ENCODE data around the gene SMAD9. TPM values are rescaled to one million over a fixed set of nuclear protein-coding genes. Genes with fewer than 3 reads are reported as not detected.

Gene SMAD9
- total and polyA plus RNA-seq, 2 of the 4 experiments (the other 2 are of a cell fraction): 3.2 to 4.8 TPM

- Histone ChIP-seq H3K27ac (ENCODE audit: insufficient read depth, low read length) (no peak overlapping the region), H3K14ac (replicated peaks; ENCODE audit: low read depth, low read length) (no peak overlapping the region), H2BK20ac (ENCODE audit: low read depth, low read length) (no peak overlapping the region), H2AFZ (replicated peaks; ENCODE audit: low read length, poor library complexity) (no peak overlapping the region), H3K9ac (ENCODE audit: low read depth, low read length) (no peak overlapping the region), H2AK5ac (ENCODE audit: low read depth, low read length) (no peak overlapping the region), H4K20me1 (ENCODE audit: insufficient read depth, low read length) (no peaks in the 10 kb centered on the region; the same call in 1 of the 2 replicates), H3K4me3 (ENCODE audit: insufficient read depth, low read depth, low read length) (no peak overlapping the region), H3K36me3 (ENCODE audit: control insufficient read depth, insufficient read depth, low read length) (peaks cover 3% of the 10 kb centered on the region; the same call in 1 of the 2 replicates), H2BK5ac (ENCODE audit: low read depth, low read length, poor library complexity, severe bottlenecking) (no peak overlapping the region), H3K4ac (ENCODE audit: low read depth, low read length) (no peak overlapping the region), H4K8ac (ENCODE audit: low read depth in 2 of 2, low read length in 2 of 2) (no peak overlapping the region), H3K9me1 (ENCODE audit: insufficient read depth, low read length) (peaks cover 6% of the 10 kb centered on the region), H3K18ac (ENCODE audit: low read depth, low read length) (no peak overlapping the region), H3K56ac (ENCODE audit: extremely low read depth, insufficient read depth, low read length) (no peak overlapping the region), H4K5ac (ENCODE audit: low read depth, low read length) (no peak overlapping the region), H3K79me1 (ENCODE audit: low read depth in 1 of 2, low read length in 2 of 2) (peaks cover 0 to 13% of the 10 kb centered on the region in 2 experiments; a peak in 2 of 4 replicates), H2BK120ac (ENCODE audit: low read depth, low read length) (no peak overlapping the region), H3K4me2 (ENCODE audit: low read depth, low read length) (no peak overlapping the region), H2BK15ac (ENCODE audit: low read depth, low read length) (no peak overlapping the region), H2AK9ac (replicated peaks; ENCODE audit: low read depth, low read length, poor library complexity) (no peak overlapping the region), H3K9me3 (ENCODE audit: control insufficient read depth, insufficient read depth, low read length) (no peaks in the 10 kb centered on the region), H3K27me3 (ENCODE audit: control insufficient read depth, insufficient read depth, low read length) (no peaks in the 10 kb centered on the region), H3K23ac (ENCODE audit: low read depth, low read length) (no peak overlapping the region), H3K4me1 (ENCODE audit: control insufficient read depth, insufficient read depth, low read length) (0 out of 2 replicates have a peak, but pooled peaks cover 2% of the 10 kb centered on the region), H4K91ac (ENCODE audit: insufficient read depth, low read depth, low read length) (no peak overlapping the region)
- ATAC-seq (ENCODE audit: low read depth) (no peak), DNase-seq (no peak)
- intact Hi-C loops (cut with micrococcal nuclease) (no loop called here), dilution Hi-C loops (cut with HindIII; ENCODE audit: low sequenced_read_pairs, unreplicated experiment) (no loop called here), in situ Hi-C loops (cut with MboI; ENCODE audit: low sequenced_read_pairs) (loop anchor here (25.0 kb wide), 1 partner anchor 773 kb away; no protein-coding TSS in a partner anchor)
- ChIA-PET CTCF (interaction anchor here (0.6 kb wide), 1 partner anchor 391 kb away, joined by 3 read pairs; no protein-coding TSS in a partner anchor), POLR2A (ENCODE audit: unreplicated experiment) (no interaction called here)
- no CpG with 5 or more reads among the region's 3 CpGs for WGBS, 2 experiments (ENCODE audit: extremely low coverage in 2 of 2, insufficient read length in 1 of 2)
- TF ChIP-seq FOS (IDR thresholded peaks at IDR 0.05; ENCODE audit: low read depth, low read length): no peak
- TF ChIP-seq SMC3 (IDR thresholded peaks at IDR 0.05; ENCODE audit: low read depth, low read length): no peak
- TF ChIP-seq POLR2A (IDR thresholded peaks at IDR 0.05; ENCODE audit: low read depth, low read length): no peak
- no peak for TF ChIP-seq RFX5 (IDR thresholded peaks at IDR 0.05; ENCODE audit: low read depth, low read length)
- BruUV-seq (replicated peaks): no TSS peak
Measured at GRCh38 chr13:36839281-36839680, 80.8 kb downstream of the SMAD9 start.
